Measurements from ENCODE around the gene HIC2. TPM values are rescaled to one million over a fixed set of nuclear protein-coding genes. Genes with fewer than 3 reads are reported as not detected.
"Not testable (repeated sequence)": the region's sequence is repeated elsewhere in the genome, so short reads cannot be mapped to it uniquely, and the experiment has no call there.

HIC2 gene
- total RNA-seq, 1 experiment from 2014 or later, result 6.7 TPM

- intact Hi-C loops (cut with micrococcal nuclease); H3K27me3 ChIP-seq (ENCODE audit: insufficient read depth, low read length); H3K79me2 ChIP-seq (ENCODE audit: insufficient read depth, low read length); H3K9me2 ChIP-seq (ENCODE audit: insufficient read depth); RAD21 ChIA-PET (ENCODE audit: low non-redundant PET in 1 of 2, low total read pairs in 2 of 2, uncharacterized antibody in 2 of 2, unreplicated experiment in 2 of 2); DNase-seq (ENCODE audit: low read depth, low spot score); H3K4me3 ChIP-seq (replicated peaks in 1 of 2; ENCODE audit: low read depth in 1 of 2, low read length in 2 of 2); H2AFZ ChIP-seq (ENCODE audit: low read depth, low read length, poor library complexity, severe bottlenecking); H3K27ac ChIP-seq (ENCODE audit: low read depth, low read length); ATAC-seq; H3K9me3 ChIP-seq (ENCODE audit: control insufficient read depth in 1 of 2, insufficient read depth in 1 of 2, low read depth in 1 of 2, low read length in 2 of 2); CTCF ChIA-PET; H3K36me3 ChIP-seq (ENCODE audit: control insufficient read depth in 1 of 2, insufficient read depth in 2 of 2, low read length in 2 of 2); H3K4me2 ChIP-seq (ENCODE audit: low read length); BruUV-seq (replicated peaks); H3K4me1 ChIP-seq (ENCODE audit: control insufficient read depth in 1 of 2, insufficient read depth in 2 of 2, low read length in 2 of 2); H3K9ac ChIP-seq (ENCODE audit: low read length); H4K20me1 ChIP-seq (ENCODE audit: insufficient read depth); POLR2A ChIA-PET: not testable (repeated sequence)
These were observed 9.4 kb upstream of the HIC2 start for GRCh38 chr22:21407792-21408191.

DNA sequence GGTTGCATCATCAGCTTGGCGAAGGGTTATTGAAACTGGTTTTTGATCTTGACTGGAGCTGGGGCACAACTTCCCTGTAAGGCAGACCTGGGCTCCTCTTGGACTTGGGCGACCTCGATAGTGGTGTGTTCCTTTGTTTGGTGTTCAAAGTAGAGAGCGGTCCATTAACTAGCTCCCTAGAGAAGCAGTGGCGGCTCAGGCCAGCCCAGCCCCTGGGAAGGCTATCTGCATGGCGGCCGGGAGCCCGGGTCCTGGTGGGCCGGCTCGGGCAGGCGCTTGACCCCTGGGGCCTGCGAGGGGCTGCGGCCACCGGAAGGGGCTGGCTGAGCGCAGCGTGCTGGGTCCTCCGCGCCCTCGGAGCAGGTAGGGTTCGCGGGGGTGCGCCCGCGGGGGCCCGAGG is 796 bp upstream of the HIC2 start:
- H3K4me3 ChIP-seq (replicated peaks in 1 of 2; ENCODE audit: low read depth in 1 of 2, low read length in 2 of 2); H2AFZ ChIP-seq (ENCODE audit: low read depth, low read length, poor library complexity, severe bottlenecking); RAD21 ChIA-PET (ENCODE audit: low non-redundant PET in 1 of 2, low total read pairs in 2 of 2, uncharacterized antibody in 2 of 2, unreplicated experiment in 2 of 2); ATAC-seq; H3K27me3 ChIP-seq (ENCODE audit: insufficient read depth, low read length); H3K27ac ChIP-seq (ENCODE audit: low read depth, low read length); POLR2A ChIA-PET; H3K9me3 ChIP-seq (ENCODE audit: control insufficient read depth in 1 of 2, insufficient read depth in 1 of 2, low read depth in 1 of 2, low read length in 2 of 2); H3K4me2 ChIP-seq (ENCODE audit: low read length); H3K79me2 ChIP-seq (ENCODE audit: insufficient read depth, low read length); BruUV-seq (replicated peaks); DNase-seq (ENCODE audit: low read depth, low spot score); intact Hi-C loops (cut with micrococcal nuclease); H3K36me3 ChIP-seq (ENCODE audit: control insufficient read depth in 1 of 2, insufficient read depth in 2 of 2, low read length in 2 of 2); H3K9ac ChIP-seq (ENCODE audit: low read length); H3K4me1 ChIP-seq (ENCODE audit: control insufficient read depth in 1 of 2, insufficient read depth in 2 of 2, low read length in 2 of 2); H3K9me2 ChIP-seq (ENCODE audit: insufficient read depth); CTCF ChIA-PET; H4K20me1 ChIP-seq (ENCODE audit: insufficient read depth): not testable (repeated sequence)

- H3K36me3 ChIP-seq (ENCODE audit: control insufficient read depth in 1 of 2, insufficient read depth in 2 of 2, low read length in 2 of 2); H3K27me3 ChIP-seq (ENCODE audit: insufficient read depth, low read length); H2AFZ ChIP-seq (ENCODE audit: low read depth, low read length, poor library complexity, severe bottlenecking); intact Hi-C loops (cut with micrococcal nuclease); CTCF ChIA-PET; DNase-seq (ENCODE audit: low read depth, low spot score); H3K9me2 ChIP-seq (ENCODE audit: insufficient read depth); H3K4me1 ChIP-seq (ENCODE audit: control insufficient read depth in 1 of 2, insufficient read depth in 2 of 2, low read length in 2 of 2); RAD21 ChIA-PET (ENCODE audit: low non-redundant PET in 1 of 2, low total read pairs in 2 of 2, uncharacterized antibody in 2 of 2, unreplicated experiment in 2 of 2); BruUV-seq (replicated peaks); POLR2A ChIA-PET; H4K20me1 ChIP-seq (ENCODE audit: insufficient read depth); H3K9me3 ChIP-seq (ENCODE audit: control insufficient read depth in 1 of 2, insufficient read depth in 1 of 2, low read depth in 1 of 2, low read length in 2 of 2); H3K79me2 ChIP-seq (ENCODE audit: insufficient read depth, low read length): not testable (repeated sequence)
- peak overlapping the region; percentile 46 to 50; a peak in 3 of 4 replicates for H3K4me3 ChIP-seq (replicated peaks in 1 of 2; ENCODE audit: low read depth in 1 of 2, low read length in 2 of 2)
- H3K9ac ChIP-seq (ENCODE audit: low read length), result peak overlapping the region; percentile 45
- peak overlapping the region; percentile 35; the same call in 1 of the 2 replicates for H3K27ac ChIP-seq (ENCODE audit: low read depth, low read length)
- ATAC-seq, result peak; percentile 57
- H3K4me2 ChIP-seq (ENCODE audit: low read length), result peak overlapping the region; percentile 54
These were observed 682 bp downstream of the HIC2 start for GRCh38 chr22:21417853-21418252.

DNA sequence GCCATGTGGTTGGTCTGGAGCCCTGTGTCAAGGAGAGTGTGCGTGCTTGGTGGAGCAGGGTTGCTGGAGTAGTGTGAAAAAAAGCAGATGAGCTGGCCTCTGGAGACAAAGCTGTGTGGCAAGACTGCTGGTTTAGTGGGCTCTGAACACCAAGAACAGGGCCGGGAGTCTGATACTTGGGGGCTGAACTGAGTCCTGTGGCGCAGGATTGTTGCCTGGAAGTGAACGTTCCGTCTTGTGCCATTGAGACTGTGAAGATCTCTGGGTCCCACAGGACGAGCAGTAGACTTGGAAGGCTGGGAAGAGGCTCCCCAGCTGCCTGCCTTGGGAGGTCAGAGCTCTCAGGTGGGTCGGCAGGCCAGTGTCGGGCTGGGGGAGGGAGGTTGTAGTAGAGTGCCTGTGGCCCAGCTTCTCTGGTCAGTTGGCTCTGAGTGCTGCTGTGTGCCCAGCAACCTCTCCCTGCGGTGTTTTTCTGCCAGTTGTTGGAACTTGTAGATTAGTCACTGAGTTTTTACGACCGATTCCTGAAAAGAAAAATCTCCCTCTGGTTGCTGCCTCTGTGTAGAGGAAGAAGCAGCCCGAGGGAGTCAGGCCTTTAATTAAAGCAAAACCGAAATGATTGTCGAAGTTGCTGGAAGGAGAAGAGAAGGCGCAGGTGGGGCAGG is 1.9 kb downstream of the HIC2 start:
- intact Hi-C loops (cut with micrococcal nuclease); H3K9me3 ChIP-seq (ENCODE audit: control insufficient read depth in 1 of 2, insufficient read depth in 1 of 2, low read depth in 1 of 2, low read length in 2 of 2); POLR2A ChIA-PET; CTCF ChIA-PET; H2AFZ ChIP-seq (ENCODE audit: low read depth, low read length, poor library complexity, severe bottlenecking); H3K9me2 ChIP-seq (ENCODE audit: insufficient read depth); H3K27me3 ChIP-seq (ENCODE audit: insufficient read depth, low read length); H3K4me3 ChIP-seq (replicated peaks in 1 of 2; ENCODE audit: low read depth in 1 of 2, low read length in 2 of 2); RAD21 ChIA-PET (ENCODE audit: low non-redundant PET in 1 of 2, low total read pairs in 2 of 2, uncharacterized antibody in 2 of 2, unreplicated experiment in 2 of 2); H3K4me2 ChIP-seq (ENCODE audit: low read length); H3K9ac ChIP-seq (ENCODE audit: low read length); H3K36me3 ChIP-seq (ENCODE audit: control insufficient read depth in 1 of 2, insufficient read depth in 2 of 2, low read length in 2 of 2); H3K4me1 ChIP-seq (ENCODE audit: control insufficient read depth in 1 of 2, insufficient read depth in 2 of 2, low read length in 2 of 2); H3K27ac ChIP-seq (ENCODE audit: low read depth, low read length); DNase-seq (ENCODE audit: low read depth, low spot score); H3K79me2 ChIP-seq (ENCODE audit: insufficient read depth, low read length); ATAC-seq; H4K20me1 ChIP-seq (ENCODE audit: insufficient read depth): not testable (repeated sequence)
- TSS peak; percentile 84 for BruUV-seq (replicated peaks)

Measured in HCT116 (cell line).